Muscle layer of duodenum (tissue), 2 donors: ENCODE measurements around the gene TNFSF13.

Source experiments
- H3K27ac ChIP-seq: one replicate; pipeline ENCODE4 v1.7.0; 2013; ENCODE audit warnings: mild to moderate bottlenecking, low read length
- H3K27me3 ChIP-seq: one replicate; pipeline ENCODE4 v1.7.0; 2013; ENCODE audit warnings: low read depth, mild to moderate bottlenecking, control low read depth, low read length
- H3K36me3 ChIP-seq, 2 donors: one replicate each; pipeline ENCODE4 v1.7.0; 2013; ENCODE audit warnings: low read length in 2 of 2, control low read depth in 1 of 2, mild to moderate bottlenecking in 1 of 2; ENCODE audit not compliant: insufficient read depth in 2 of 2, control insufficient read depth in 1 of 2
- H3K4me1 ChIP-seq, 2 donors: one replicate each; pipeline ENCODE4 v1.7.0; 2013; ENCODE audit warnings: low read length in 2 of 2, mild to moderate bottlenecking in 2 of 2, control low read depth in 1 of 2, moderate library complexity in 1 of 2; ENCODE audit not compliant: insufficient read depth in 2 of 2, control insufficient read depth in 1 of 2
- H3K4me3 ChIP-seq, 2 donors: one replicate each; pipeline ENCODE4 v1.7.0; 2013; ENCODE audit warnings: low read length in 2 of 2, low read depth in 1 of 2, mild to moderate bottlenecking in 1 of 2
- H3K9me3 ChIP-seq, 2 donors: one replicate each; pipeline ENCODE4 v1.7.0; 2013; ENCODE audit warnings: low read length in 2 of 2, control low read depth in 1 of 2, mild to moderate bottlenecking in 1 of 2; ENCODE audit not compliant: control insufficient read depth in 1 of 2
- donor health status: healthy.

Gene TNFSF13

GRCh38 chr17:7558544-7559319, at the start of gene TNFSF13:
Gene TNFSF13, plus strand, starts transcription at chr17:7558750. Its CDS starts 290 bp downstream, at chr17:7559040.
- Histone ChIP-seq H3K27me3 (no peaks in the 10 kb centered on the region), H3K9me3 (no peaks in the 10 kb centered on the region), H3K27ac (peak within 1 kb of the TSS; percentile 97), H3K4me3 (peak within 1 kb of the TSS; percentile 70 to 96), H3K36me3 (peaks cover 4 to 13% of the 10 kb centered on the region in 2 donors), H3K4me1 (peaks cover 34 to 54% of the 10 kb centered on the region in 2 donors)

DNA sequence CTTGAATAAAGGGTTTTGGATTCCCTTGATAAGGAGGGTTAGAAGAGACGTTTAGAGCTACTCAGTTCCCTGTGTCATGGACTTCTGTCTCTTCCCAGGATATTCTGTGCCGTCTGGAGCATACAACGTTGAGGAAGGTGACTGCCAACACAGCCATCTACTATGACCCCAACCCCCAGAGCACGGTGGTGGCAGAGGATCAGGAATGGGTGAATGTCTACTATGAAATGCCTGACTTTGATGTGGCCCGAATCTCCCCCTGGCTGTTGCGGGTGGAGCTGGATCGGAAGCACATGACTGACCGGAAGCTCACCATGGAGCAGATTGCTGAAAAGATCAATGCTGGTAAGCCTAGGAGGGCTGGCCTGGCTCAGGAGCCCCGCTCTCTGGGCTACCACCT, 49.7 kb upstream of the TNFSF13 start:
- Histone ChIP-seq H3K27me3 (no peaks in the 10 kb centered on the region), H3K4me3 (no peak overlapping the region), H3K27ac (no peak overlapping the region), H3K9me3 (no peaks in the 10 kb centered on the region), H3K36me3 (peaks cover 55 to 90% of the 10 kb centered on the region in 2 donors), H3K4me1 (no peaks in the 10 kb centered on the region)

DNA sequence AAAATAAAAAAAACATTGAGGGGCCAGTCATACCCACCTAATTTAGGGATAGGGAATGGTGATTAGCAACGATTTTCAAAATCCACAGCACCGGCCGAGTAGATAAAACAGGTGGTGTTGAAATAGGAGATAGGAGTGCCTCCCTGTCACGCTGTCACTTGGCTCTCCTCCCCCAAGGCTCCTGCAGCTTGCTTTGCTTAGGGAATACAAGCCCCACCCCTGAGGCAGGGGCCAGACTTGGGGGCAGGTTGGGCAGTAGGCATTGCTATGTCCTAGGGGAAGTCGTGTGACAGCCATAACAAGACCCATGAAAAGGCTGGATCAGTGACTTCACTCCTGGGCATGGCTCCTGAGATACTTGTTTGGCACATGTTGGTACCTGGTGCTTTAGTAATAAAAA, 48.6 kb upstream of the TNFSF13 start:
- no peaks in the 10 kb centered on the region for H3K9me3 ChIP-seq
- no peaks in the 10 kb centered on the region for H3K27me3 ChIP-seq
- peaks cover 58 to 86% of the 10 kb centered on the region in 2 donors for H3K36me3 ChIP-seq
- no peak overlapping the region for H3K27ac ChIP-seq
- no peak overlapping the region for H3K4me3 ChIP-seq
- H3K4me1 ChIP-seq: no peaks in the 10 kb centered on the region

- Histone ChIP-seq H3K4me3 (no peak overlapping the region), H3K27me3 (no peaks in the 10 kb centered on the region), H3K4me1 (no peaks in the 10 kb centered on the region), H3K27ac (no peak overlapping the region), H3K36me3 (peaks cover 53 to 77% of the 10 kb centered on the region in 2 donors), H3K9me3 (no peaks in the 10 kb centered on the region)
Observed at GRCh38 chr17:7511108-7511507, 47.4 kb upstream of the TNFSF13 start.

DNA sequence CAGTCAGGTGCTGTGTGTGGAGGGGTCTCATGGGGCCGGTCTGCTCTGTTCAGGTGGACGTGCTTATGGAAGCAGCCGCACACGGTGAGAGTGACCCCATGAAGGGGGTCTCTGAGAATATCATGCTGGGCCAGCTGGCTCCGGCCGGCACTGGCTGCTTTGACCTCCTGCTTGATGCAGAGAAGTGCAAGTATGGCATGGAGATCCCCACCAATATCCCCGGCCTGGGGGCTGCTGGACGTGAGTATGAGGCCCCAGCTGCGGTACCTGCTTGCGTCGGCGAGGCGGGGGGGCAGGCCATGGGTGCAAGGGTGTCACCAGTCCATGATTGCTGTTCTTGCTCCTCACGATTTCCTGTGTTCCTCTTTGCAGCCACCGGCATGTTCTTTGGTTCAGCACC, 46.4 kb upstream of the TNFSF13 start:
- no peaks in the 10 kb centered on the region for H3K4me1 ChIP-seq
- H3K36me3 ChIP-seq: peaks cover 53 to 69% of the 10 kb centered on the region in 2 donors
- H3K27me3 ChIP-seq: no peaks in the 10 kb centered on the region
- no peak overlapping the region for H3K4me3 ChIP-seq
- H3K9me3 ChIP-seq: no peaks in the 10 kb centered on the region
- no peak overlapping the region for H3K27ac ChIP-seq

DNA sequence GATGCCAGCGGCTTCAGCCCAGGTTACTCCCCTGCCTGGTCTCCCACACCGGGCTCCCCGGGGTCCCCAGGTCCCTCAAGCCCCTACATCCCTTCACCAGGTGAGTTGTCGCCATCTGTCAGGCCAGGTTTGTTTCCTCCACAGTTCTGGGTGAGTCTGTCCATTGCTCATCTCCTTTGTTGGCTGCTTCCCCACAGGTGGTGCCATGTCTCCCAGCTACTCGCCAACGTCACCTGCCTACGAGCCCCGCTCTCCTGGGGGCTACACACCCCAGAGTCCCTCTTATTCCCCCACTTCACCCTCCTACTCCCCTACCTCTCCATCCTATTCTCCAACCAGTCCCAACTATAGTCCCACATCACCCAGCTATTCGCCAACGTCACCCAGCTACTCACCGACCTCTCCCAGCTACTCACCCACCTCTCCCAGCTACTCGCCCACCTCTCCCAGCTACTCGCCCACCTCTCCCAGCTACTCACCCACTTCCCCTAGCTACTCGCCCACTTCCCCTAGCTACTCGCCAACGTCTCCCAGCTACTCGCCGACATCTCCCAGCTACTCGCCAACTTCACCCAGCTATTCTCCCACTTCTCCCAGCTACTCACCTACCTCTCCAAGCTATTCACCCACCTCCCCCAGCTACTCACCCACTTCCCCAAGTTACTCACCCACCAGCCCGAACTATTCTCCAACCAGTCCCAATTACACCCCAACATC, 45.6 kb upstream of the TNFSF13 start:
- H3K4me1 ChIP-seq: no peaks in the 10 kb centered on the region
- H3K9me3 ChIP-seq: no peaks in the 10 kb centered on the region
- H3K27me3 ChIP-seq: no peaks in the 10 kb centered on the region
- no peak overlapping the region for H3K27ac ChIP-seq
- no peak overlapping the region for H3K4me3 ChIP-seq
- peaks cover 50 to 63% of the 10 kb centered on the region in 2 donors for H3K36me3 ChIP-seq

- H3K36me3 ChIP-seq: peaks cover 41 to 53% of the 10 kb centered on the region in 2 donors
- no peak overlapping the region for H3K4me3 ChIP-seq
Observed at GRCh38 chr17:7513850-7514419, 44.6 kb upstream of the TNFSF13 start.

DNA sequence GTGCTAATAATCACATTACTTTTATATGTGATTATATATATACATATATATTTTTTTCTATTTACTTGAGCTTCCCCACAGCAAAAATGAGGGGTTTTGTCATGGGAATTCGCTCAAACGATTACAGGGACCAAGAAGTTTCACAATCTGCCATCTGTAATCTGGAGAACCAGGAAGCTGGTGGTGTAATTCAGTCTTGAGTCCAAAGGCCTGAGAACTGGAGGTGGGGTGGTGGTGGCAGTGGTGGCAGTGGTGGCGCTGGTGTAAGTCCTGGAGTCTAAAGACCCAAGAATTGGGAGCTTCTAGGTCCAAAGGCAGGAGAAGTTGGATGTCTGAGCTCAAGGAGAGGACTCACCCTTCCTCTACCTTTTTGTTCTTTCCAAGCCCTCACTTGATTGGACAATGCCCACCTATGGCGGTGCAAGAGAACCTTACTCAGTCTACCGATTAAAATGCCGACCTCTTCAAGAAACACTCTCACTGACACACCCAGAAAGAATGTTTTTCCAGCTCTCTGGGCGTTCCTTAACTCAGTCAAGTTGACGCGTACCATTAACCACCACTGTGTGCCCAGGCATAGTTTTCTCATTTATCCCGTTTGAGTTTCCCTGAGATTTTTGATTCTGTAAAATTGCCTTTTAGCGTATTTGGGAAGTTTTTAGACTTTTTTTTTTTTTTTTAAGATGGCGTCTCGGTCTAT, 42.5 kb upstream of the TNFSF13 start:
- Histone ChIP-seq H3K27ac (peak overlapping the region; percentile 45), H3K9me3 (no peaks in the 10 kb centered on the region), H3K27me3 (no peaks in the 10 kb centered on the region), H3K4me3 (no peak overlapping the region), H3K36me3 (peaks cover 27 to 32% of the 10 kb centered on the region in 2 donors), H3K4me1 (no peaks in the 10 kb centered on the region)

More at GRCh38 chr17:7513850-7514419, 44.6 kb upstream of the TNFSF13 start:
- H3K27ac ChIP-seq: no peak overlapping the region
- no peaks in the 10 kb centered on the region for H3K4me1 ChIP-seq
- H3K9me3 ChIP-seq: no peaks in the 10 kb centered on the region
- H3K27me3 ChIP-seq: no peaks in the 10 kb centered on the region

DNA sequence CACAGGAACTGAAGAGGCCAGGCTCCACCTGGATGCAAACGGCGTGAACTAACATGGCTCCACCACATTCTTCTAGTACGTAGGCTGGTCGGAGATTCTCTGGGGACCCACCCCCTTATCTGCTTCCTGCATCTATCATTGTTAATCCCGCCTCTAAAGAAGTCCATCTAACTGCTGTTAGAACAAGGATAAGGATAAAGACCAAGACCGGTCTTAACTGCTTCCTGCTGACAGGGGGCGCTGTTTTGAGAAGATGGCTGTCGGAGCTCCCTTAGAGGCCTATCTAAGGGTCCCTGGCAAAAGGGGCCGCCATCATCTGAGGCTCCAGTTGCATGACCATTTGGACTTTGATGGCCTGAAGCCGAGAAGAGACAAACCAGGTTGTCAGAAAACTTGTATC, 35.5 kb upstream of the TNFSF13 start:
- no peaks in the 10 kb centered on the region for H3K27me3 ChIP-seq
- H3K36me3 ChIP-seq: no peaks in the 10 kb centered on the region
- H3K9me3 ChIP-seq: no peaks in the 10 kb centered on the region
- no peak overlapping the region for H3K4me3 ChIP-seq
- no peaks in the 10 kb centered on the region for H3K4me1 ChIP-seq
- no peak overlapping the region for H3K27ac ChIP-seq

DNA sequence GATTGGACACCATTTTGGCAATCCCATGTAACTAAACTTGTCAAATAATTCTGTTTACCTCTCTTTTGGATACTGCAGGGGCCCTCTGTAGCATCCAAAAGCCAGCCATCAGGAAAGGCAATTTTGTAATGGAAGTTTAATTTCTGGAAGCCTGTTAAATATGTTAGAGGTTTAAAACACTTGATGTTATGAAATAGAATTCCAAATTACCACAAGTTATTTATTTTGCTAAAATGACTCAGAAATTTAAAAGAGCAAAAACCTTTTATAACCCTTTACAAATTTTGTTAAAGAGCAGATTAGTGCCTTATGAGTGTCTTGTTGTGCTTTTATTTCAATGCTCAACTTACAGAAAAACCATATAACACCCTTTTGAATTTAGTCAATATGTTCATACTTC, 29.7 kb upstream of the TNFSF13 start:
- H3K27me3 ChIP-seq: no peaks in the 10 kb centered on the region
- H3K4me3 ChIP-seq: no peak overlapping the region
- peaks cover 0 to 6% of the 10 kb centered on the region in 2 donors for H3K9me3 ChIP-seq
- H3K4me1 ChIP-seq: no peaks in the 10 kb centered on the region
- no peaks in the 10 kb centered on the region for H3K36me3 ChIP-seq
- H3K27ac ChIP-seq: no peak overlapping the region
